GM18526 (cell line): ENCODE measurements around the gene SYNGR4.

ENCODE experiments used
- POLR2A ChIP-seq: IDR thresholded peaks from 3 replicates; pipeline ENCODE4 v1.6.1; 2011; ENCODE audit not compliant: insufficient read length; ENCODE audit errors: extremely low read depth

SYNGR4 gene

DNA sequence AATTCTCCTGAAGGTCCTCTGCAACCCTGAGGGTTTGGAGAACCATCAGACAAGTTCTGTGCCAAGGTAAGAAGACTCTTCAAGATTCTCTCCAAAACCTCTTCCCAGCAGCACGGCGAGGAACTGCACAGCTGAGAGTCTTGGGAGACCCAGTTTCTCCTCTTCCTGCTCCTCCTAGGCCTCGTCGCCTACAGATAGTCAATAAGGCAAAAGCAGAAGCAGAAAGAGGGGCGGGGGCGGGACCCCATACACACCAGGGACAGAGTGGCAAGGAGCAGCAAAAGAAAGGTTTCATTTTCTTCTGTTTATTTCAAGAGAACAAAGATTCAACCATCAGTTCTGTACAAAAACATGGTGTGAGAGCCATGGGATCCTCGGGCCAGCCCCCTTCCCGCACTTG lies 18.1 kb downstream of the SYNGR4 start:
- no peak for TF ChIP-seq POLR2A

- TF ChIP-seq POLR2A: no peak
Observed at GRCh38 chr19:48385461-48386087, 21.4 kb downstream of the SYNGR4 start.

GRCh38 chr19:48386981-48387380 lies 22.8 kb downstream of the SYNGR4 start:
- TF ChIP-seq POLR2A: no peak

DNA sequence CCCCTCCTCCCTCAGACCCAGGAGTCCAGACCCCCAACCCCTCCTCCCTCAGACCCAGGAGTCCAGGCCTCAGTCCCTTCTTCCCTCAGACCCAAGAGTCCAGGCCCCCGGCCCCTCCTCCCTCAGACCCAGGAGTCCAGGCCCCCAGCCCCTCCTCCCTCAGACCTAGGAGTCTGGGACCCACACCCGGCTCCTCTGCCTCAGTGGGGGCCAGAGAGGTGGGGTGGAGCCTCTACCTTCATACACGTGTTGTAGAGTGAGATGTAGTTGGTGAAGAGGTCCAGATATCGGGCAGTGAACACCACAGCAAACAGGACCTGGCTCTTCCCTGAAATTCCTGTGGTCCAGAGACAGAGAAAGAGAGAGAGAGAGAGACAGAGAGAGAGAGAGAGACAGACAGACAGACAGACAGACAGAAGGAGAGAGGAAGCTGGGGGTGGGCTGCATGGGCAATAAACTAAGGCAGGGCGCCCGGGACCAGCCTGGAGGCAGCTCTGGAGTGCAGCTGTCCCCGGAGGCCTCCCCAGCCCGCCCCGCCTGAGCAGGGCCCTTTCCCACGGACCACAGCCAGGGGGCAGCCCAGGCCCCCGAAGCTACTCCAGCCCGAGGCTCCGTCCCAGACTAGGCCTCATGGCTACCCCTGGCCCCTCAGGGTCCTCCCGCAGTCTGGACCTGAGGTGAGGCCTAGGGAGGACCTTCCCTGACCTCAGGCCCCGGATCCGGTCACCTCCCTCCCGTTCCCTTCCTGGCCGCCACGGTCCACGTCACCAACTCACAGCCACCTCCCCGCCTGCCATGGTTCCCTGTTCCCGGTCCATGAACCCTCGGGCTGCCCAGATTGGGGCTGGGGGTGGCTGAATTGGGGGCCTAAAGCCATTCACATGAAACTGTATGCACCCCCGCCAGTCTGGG lies 26.3 kb downstream of the SYNGR4 start:
- TF ChIP-seq POLR2A: peak; percentile 25

DNA sequence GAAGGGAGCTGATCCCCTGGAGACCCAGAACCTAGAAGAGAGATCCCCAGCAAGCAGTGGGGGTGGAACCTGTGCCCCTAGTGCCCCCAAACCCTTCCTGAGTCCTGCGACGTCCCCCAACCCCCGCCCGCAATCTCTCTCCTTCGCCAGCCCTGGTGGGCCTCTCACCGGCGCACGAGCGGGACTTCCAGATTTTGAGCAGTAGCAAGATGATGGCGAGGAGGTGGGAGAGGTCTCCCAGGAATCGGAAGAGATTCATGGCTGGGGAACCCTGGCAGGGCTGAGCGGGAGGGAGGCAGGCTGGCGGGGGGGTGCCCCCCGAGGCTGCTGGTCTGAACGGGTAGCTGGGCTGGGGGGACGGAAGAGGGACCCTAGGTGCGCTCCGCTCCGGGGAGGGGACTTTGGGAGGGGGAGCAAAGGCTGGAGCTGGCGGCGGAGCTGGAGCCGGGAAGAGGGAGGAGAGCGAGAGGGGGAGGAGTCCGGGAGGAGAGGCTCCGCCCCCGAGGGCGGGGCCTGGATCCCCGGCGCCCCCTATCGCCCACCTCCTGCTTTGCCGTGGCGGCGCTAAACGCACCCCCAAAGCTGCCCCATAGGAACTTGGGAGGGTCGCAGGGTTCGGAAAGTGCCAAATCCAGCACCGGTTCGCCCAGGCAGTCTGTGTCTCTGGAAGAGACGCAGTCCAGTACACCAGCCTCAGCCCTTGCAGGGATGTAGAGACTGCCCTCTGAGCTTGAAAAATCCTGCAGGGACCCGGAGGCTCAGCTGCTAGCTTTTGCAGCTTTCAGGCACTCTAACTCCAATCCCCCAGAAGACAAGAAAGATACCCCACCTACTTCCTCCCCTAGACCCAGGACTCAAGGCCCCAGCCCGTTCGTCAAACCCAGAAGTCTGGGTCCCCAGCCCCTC lies 27.2 kb downstream of the SYNGR4 start, which contains the start of gene KDELR1:
Gene KDELR1 (minus strand): TSS at position 452 of the 906 bp plus-strand sequence. CDS start 193 bp downstream, at position 259.
- peak; percentile 54 for TF ChIP-seq POLR2A

GRCh38 chr19:48392860-48393558 lies 28.8 kb downstream of the SYNGR4 start:
- TF ChIP-seq POLR2A: no peak

- no peak for TF ChIP-seq POLR2A
Observed at GRCh38 chr19:48393559-48394330, 29.6 kb downstream of the SYNGR4 start, which contains the start of gene GRIN2D. TSS of gene GRIN2D (plus strand) at chr19:48393668. CDS start at chr19:48398393, 4,725 bp downstream.

DNA sequence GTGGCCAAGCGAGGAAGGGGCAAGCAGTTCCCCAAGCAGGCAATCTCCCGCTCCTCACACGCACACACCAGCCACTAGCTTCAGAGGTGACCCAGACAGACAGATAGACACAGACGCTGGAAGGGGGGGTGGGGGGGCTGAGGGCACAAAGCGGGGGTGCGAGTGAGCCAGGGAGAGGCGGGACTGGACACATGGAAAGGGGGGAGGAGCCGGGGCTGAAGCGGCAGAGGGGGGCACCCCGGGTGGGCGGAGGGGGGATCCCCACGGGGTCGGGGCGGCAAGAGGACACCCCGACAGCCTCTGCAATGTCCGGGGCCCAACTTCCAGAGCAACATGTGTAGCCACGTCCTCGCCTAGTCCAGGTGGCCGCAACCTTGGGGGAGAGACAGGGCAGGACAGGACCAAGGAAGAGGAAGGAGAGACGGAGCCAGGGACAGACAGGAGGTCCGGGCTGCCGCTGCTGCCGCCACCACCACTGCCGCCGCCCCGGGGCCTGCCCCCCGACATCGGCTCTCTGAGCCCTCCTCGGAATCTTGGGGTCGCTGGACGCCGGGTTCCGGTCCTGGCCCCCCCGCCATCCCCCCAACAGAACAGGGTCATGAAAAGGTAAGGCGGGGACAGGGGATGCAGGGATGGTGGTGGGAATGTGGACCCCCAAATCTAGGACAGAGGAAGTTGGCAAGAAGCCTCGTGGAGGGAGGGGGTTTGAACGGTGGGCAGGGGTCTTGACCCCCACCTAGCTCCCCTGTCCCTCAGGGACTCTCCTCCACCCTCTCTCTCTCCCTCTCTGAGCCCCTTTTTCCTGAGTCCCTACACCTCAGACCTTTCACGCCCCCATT lies 30.4 kb downstream of the SYNGR4 start:
- no peak for TF ChIP-seq POLR2A

DNA sequence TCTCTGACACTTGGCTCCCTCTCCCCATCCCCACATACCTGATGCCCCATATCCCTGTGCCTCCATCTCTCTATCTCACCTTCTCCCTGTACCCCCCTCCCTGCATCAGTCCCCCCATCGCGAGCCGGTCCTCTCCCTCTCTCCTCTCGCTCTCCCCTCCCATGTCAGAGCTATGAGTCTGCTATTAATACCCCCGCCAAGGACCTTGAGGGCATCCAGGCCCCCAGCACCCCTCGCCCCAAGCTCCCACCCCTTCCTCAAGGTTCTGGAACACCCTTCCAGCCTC lies 30.9 kb downstream of the SYNGR4 start:
- no peak for TF ChIP-seq POLR2A

DNA sequence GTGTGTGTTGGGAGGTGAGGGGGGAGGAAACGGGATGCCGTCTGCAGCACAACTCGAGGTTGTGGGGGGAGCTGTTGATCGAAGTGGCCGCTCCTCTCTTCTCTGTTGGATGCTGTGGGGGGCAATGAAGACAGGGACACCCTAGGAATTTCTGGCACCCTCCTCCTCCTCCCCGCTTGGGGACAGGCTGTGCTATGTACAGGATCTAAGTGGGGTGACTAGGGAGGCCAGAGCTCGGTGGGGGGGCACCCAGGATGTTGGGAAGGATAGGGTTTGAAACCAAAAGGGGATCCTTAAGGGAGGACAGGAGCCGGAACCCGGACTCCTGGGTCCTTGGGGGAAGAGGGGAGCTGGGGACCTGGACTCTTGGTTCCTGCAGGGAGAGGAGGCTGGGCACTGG lies 31.3 kb downstream of the SYNGR4 start:
- no peak for TF ChIP-seq POLR2A

DNA sequence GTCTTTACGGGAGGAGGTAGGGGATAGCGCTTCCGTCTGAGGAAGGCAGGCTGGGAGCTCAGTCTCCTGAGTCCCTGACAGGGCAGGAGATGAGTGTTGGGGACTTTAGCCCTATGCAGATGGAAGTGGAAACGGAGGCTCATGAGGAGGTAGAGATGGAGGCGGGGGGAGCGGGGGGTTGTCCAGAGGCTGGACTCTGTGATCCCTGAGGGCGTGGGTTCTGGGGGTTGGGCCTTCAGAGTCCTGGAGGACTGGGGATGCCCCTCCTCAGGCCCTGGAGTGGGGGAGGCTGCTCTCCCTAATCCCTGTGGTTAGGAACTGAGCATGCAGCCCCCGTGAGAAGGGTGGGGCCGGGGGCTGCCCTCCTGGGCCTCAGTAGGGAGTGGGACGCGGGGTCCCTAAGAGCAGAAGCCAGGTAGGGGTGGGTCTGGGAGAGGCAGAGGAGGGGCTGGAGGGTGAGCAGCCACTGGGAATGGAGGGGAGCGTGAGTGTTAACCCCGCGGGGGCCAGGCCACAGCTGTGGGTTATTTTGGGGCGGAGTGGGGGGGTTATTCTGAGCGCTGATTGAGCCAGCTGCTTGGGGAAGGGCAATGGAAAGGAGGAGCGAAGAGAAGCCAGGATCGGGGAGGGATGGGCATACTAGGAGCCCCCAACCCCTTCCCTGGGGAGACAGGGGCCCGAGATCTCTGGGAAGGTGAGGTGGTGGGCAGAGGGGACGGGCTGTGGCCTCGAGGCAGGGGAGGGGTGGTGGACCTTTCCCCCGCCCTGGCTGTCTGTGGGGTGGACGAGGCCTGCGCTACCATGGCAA lies 32.1 kb downstream of the SYNGR4 start:
- TF ChIP-seq POLR2A: no peak

GRCh38 chr19:48396824-48397176 lies 32.6 kb downstream of the SYNGR4 start:
- TF ChIP-seq POLR2A: no peak

- TF ChIP-seq POLR2A: no peak
Observed at GRCh38 chr19:48397263-48398101, 33.3 kb downstream of the SYNGR4 start.
